Peyer's patch (tissue), 4 donors: ENCODE data around the gene DVL2. TPM values are rescaled to one million over a fixed set of nuclear protein-coding genes. Genes with fewer than 3 reads are reported as not detected.
A peak's percentile ranks its signal among the peaks of the same experiment; 100 is the strongest.
"Not testable (repeated sequence)": the region's sequence is repeated elsewhere in the genome, so short reads cannot be mapped to it uniquely, and the experiment has no call there.

ENCODE experiments used
- DNase-seq, 3 donors: peaks; one replicate each; pipeline ENCODE4 v3.0.0-alpha.2; 2017 to 2019
- H3K27ac ChIP-seq, 4 donors: fragments of 200-600 bp; sonication (generic); one replicate each; pipeline ENCODE4 v1.5.1; 2016 to 2019
- H3K27me3 ChIP-seq, 2 donors: fragments of 200-600 bp; sonication (generic); one replicate each; pipeline ENCODE4 v1.5.1; 2019
- H3K36me3 ChIP-seq, 3 donors: fragments of 200-600 bp; sonication (generic); one replicate each; pipeline ENCODE4 v1.5.1; 2016 to 2019
- H3K4me1 ChIP-seq, 4 donors: fragments of 200-600 bp; sonication (generic); one replicate each; pipeline ENCODE4 v1.5.1; 2016 to 2019
- H3K4me3 ChIP-seq, 4 donors: fragments of 200-600 bp; sonication (generic); 1 replicate in 3 of 4; 2 replicates in 1 of 4; pipeline ENCODE4 v1.5.1; 2016 to 2019; ENCODE audit warnings: mild to moderate bottlenecking in 1 of 4
- H3K9me3 ChIP-seq, 4 donors: fragments of 200-600 bp; sonication (generic); one replicate each; pipeline ENCODE4 v1.5.1; 2016 to 2019; ENCODE audit warnings: mild to moderate bottlenecking in 1 of 4
- POLR2A ChIP-seq, 2 donors: fragments of 450-650 bp; IDR thresholded peaks; one replicate each; pipeline ENCODE4 v1.5.1; 2017; ENCODE audit warnings: antibody characterized with exemption in 2 of 2, mild to moderate bottlenecking in 2 of 2, moderate library complexity in 2 of 2
- total RNA-seq, 4 donors: library from RNA; depleted of rRNA; stranded (reverse); fragments of >200 nt; gene quantifications; one replicate each; pipeline ENCODE4 v1.1.0, GENCODE V29; 2016
- TF ChIP-seq, protein P1 (sequence below), 6 experiments: fragments of 450-650 bp in 4 of 6; fragments of 200-600 bp in 2 of 6; sonication (generic) in 1 of 6; IDR thresholded peaks; one replicate each; pipeline ENCODE4 v1.5.1; 2017 to 2019; ENCODE audit warnings: antibody characterized with exemption in 6 of 6, mild to moderate bottlenecking in 3 of 6, moderate library complexity in 1 of 6

The DVL2 gene
- total RNA-seq, 4 donors from 2014 or later: 42.1 to 61.9 (median 50.1) TPM

DNA sequence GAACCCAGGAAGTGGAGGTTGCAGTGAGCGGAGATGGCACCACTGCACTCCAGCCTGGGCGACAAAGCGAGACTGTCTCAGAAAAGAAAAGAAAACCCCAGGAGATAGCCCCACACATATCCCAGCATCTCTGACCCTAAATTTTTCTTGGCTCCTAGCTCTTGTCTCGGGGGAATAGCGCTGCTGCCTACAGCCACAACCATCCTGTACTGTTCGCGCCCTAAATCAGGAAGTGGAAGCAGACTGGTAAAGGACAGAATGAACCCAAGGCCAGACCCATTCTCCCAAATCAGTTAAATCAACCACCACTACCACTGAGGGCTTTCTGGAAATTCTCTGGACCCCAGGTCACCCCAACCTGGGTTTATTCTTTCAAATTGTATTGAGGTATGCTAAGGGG lies 15.5 kb upstream of the DVL2 start:
- peak overlapping the region in 1 of 4 donors; percentile 98 for H3K27ac ChIP-seq
- DNase-seq: no peak
- H3K4me3 ChIP-seq: peak overlapping the region in 3 of 4 donors; percentile 86 to 100 (median 89)
- no peaks in the 10 kb centered on the region for H3K27me3 ChIP-seq
- H3K36me3 ChIP-seq: peaks cover 0 to 30% (median 0%) of the 10 kb centered on the region in 3 donors
- H3K4me1 ChIP-seq: peaks cover 0 to 33% (median 16%) of the 10 kb centered on the region in 4 donors
- TF ChIP-seq, protein P1, sequence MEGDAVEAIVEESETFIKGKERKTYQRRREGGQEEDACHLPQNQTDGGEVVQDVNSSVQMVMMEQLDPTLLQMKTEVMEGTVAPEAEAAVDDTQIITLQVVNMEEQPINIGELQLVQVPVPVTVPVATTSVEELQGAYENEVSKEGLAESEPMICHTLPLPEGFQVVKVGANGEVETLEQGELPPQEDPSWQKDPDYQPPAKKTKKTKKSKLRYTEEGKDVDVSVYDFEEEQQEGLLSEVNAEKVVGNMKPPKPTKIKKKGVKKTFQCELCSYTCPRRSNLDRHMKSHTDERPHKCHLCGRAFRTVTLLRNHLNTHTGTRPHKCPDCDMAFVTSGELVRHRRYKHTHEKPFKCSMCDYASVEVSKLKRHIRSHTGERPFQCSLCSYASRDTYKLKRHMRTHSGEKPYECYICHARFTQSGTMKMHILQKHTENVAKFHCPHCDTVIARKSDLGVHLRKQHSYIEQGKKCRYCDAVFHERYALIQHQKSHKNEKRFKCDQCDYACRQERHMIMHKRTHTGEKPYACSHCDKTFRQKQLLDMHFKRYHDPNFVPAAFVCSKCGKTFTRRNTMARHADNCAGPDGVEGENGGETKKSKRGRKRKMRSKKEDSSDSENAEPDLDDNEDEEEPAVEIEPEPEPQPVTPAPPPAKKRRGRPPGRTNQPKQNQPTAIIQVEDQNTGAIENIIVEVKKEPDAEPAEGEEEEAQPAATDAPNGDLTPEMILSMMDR (IDR thresholded peaks at IDR 0.05): no peak
- no peak for TF ChIP-seq POLR2A (IDR thresholded peaks at IDR 0.05)
- no peaks in the 10 kb centered on the region for H3K9me3 ChIP-seq

DNA sequence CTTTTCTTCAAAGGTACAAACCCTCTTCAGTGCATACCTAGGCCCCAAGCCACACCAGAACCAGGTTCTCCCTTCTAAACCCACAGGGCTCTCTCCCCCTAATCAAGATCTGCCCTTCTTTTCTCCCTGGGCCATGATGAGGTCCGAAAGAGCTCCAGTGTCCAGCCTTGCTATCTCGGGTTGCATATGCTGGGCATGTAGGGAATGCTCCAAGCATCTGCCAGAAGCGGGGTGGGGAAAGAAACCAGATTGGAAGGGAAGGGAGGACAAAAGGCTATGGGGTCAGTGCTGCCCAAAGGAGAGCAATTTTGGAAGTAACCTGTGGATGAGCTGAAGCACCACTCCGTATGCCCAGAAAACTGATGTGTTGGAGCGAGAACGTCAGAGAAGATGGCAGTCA lies 14.9 kb upstream of the DVL2 start:
- TF ChIP-seq POLR2A (IDR thresholded peaks at IDR 0.05): no peak
- TF ChIP-seq, protein P1 (IDR thresholded peaks at IDR 0.05): no peak
- Histone ChIP-seq H3K4me1 (peaks cover 0 to 33% (median 16%) of the 10 kb centered on the region in 4 donors), H3K27ac (peak overlapping the region in 1 of 4 donors; percentile 98), H3K4me3 (no peak overlapping the region), H3K27me3 (no peaks in the 10 kb centered on the region), H3K36me3 (peaks cover 0 to 30% (median 0%) of the 10 kb centered on the region in 3 donors), H3K9me3 (no peaks in the 10 kb centered on the region)
- no peak for DNase-seq

DNA sequence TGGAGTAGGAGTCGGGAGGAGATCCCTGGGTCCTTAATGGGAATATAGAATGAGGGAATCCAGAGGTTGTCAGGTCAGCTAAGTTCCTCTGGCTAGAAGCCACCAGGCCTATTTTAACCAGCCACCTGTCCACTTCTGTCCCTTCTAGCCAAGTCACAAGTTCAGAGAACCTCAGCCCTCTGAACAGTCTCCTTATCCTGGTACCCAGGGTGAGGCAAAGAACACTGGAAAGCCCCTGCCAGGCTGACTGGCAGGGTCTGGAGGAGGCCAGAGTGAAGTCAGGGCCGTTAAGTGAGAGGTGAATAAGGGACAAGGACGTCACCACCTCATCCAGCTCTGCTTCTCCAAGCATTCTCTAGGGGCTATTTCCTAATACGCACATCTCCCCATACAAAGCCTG lies 14.5 kb upstream of the DVL2 start:
- Histone ChIP-seq H3K4me1 (peaks cover 0 to 35% (median 16%) of the 10 kb centered on the region in 4 donors), H3K9me3 (no peaks in the 10 kb centered on the region), H3K27ac (no peak overlapping the region), H3K4me3 (no peak overlapping the region), H3K36me3 (peaks cover 0 to 34% (median 0%) of the 10 kb centered on the region in 3 donors), H3K27me3 (no peaks in the 10 kb centered on the region)
- TF ChIP-seq POLR2A (IDR thresholded peaks at IDR 0.05): no peak
- TF ChIP-seq, protein P1 (IDR thresholded peaks at IDR 0.05): no peak
- no peak for DNase-seq

DNA sequence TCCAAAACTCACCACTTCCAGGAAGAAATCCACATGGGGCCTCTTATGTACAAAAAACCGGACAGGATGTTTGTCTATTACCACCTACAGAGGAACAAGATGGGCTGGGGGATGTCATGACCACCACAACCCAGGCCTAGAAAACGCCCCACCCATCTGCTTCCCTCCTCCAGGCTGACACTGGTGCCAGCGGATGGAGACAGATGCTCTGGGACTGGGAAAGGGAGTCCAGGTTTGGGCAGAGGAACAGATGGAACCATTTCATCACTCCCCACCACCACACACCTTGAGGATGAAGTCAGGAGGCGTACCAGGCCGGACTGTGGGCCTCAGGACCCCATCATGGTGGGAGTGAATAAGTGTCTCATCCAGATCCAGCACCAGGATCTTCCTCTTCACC lies 12.5 kb upstream of the DVL2 start:
- DNase-seq: no peak
- H3K4me1 ChIP-seq: peaks cover 0 to 30% (median 16%) of the 10 kb centered on the region in 4 donors
- TF ChIP-seq, protein P1 (IDR thresholded peaks at IDR 0.05): no peak
- TF ChIP-seq POLR2A (IDR thresholded peaks at IDR 0.05): no peak

DNA sequence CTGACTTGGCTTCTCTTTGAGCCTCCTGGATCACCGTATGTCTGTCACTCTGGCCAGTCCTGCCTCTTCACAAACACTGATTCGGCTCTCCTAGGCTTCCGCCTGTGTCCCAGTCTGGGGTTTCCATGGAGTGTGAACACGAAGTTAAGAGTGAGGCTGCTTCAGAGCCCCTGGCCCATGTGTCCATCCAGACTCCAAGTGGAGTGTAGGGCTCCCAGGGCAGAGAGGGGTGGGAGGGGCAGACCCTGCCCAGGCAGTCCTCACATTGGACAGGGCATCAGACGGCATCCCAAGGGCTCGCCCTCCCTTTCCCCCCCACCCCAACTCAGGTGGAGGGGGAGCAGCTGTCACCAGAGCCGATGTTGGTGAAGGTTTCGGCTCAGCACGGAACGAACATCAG lies 9.5 kb upstream of the DVL2 start:
- not testable (repeated sequence) for DNase-seq, H3K9me3 ChIP-seq, H3K27me3 ChIP-seq
- peaks cover 0 to 30% (median 14%) of the 10 kb centered on the region in 4 donors for H3K4me1 ChIP-seq
- peaks cover 0 to 48% (median 0%) of the 10 kb centered on the region in 3 donors for H3K36me3 ChIP-seq
- H3K27ac ChIP-seq: peak overlapping the region; percentile 98 to 99 (median 98)
- H3K4me3 ChIP-seq: peak overlapping the region in 1 of 4 donors; percentile 91

More for the DNA sequence above, 12.5 kb upstream of the DVL2 start:
- H3K9me3 ChIP-seq: no peaks in the 10 kb centered on the region
- H3K27me3 ChIP-seq: no peaks in the 10 kb centered on the region
- H3K36me3 ChIP-seq: peaks cover 0 to 35% (median 0%) of the 10 kb centered on the region in 3 donors
- H3K27ac ChIP-seq: no peak overlapping the region
- H3K4me3 ChIP-seq: no peak overlapping the region

DNA sequence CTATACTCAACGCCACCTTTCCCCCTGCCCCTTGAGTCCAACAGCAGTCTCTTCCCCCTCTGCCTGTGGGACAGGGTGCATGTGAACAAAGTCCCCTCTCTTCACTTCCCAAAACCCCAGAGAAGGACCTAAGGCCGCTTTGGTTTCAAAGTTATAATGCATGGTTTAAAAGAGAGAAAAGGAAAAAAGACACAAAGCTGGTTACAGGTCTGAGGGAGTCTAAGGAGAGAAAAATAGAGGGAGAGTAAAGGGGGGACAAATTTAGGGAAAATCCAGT lies 9.1 kb upstream of the DVL2 start:
- H3K27ac ChIP-seq: peak overlapping the region; percentile 98 to 99 (median 98)
- TF ChIP-seq, protein P1 (IDR thresholded peaks at IDR 0.05): no peak
- no peak for TF ChIP-seq POLR2A (IDR thresholded peaks at IDR 0.05)
- DNase-seq: no peak
- peak overlapping the region; percentile 81 to 95 (median 88) for H3K4me3 ChIP-seq
- H3K4me1 ChIP-seq: peaks cover 0 to 25% (median 13%) of the 10 kb centered on the region in 4 donors
- H3K9me3 ChIP-seq: no peaks in the 10 kb centered on the region
- H3K27me3 ChIP-seq: no peaks in the 10 kb centered on the region
- peaks cover 0 to 48% (median 0%) of the 10 kb centered on the region in 3 donors for H3K36me3 ChIP-seq
